ENCODE data around the gene PTH2R.

Gene PTH2R

GRCh38 chr2:208542465-208543041 is 136.0 kb downstream of the PTH2R start:
- no peaks in the 10 kb centered on the region for H3K36me3 Mint-ChIP-seq (ENCODE audit: insufficient read depth)
- H3K4me3 Mint-ChIP-seq = no peak overlapping the region
- H3K9me3 Mint-ChIP-seq = peaks cover 5% of the 10 kb centered on the region
- ATAC-seq (replicated peaks; ENCODE audit: extremely low read depth, poor library complexity, severe bottlenecking) (no peak), DNase-seq (ENCODE audit: low spot score in 2 of 2) (no peak)
- H3K27me3 Mint-ChIP-seq = no peaks in the 10 kb centered on the region
- no peaks in the 10 kb centered on the region for H3K4me1 Mint-ChIP-seq
- H3K27ac Mint-ChIP-seq (ENCODE audit: low read depth) = no peak overlapping the region

All from central memory CD8-positive, alpha-beta T cell (primary cell).